ENCODE data around the gene MYH16. TPM values are rescaled to one million over a fixed set of nuclear protein-coding genes. Genes with fewer than 3 reads are reported as not detected.

Gene MYH16
- total RNA-seq, 1 donor from 2014 or later, result not detected

GRCh38 chr7:99244939-99245338, 27.7 kb upstream of the MYH16 start:
- no peaks in the 10 kb centered on the region for H3K9me3 ChIP-seq (replicated peaks)
- intact Hi-C loops (cut with micrococcal nuclease), result no loop called here
- no peak for TF ChIP-seq CTCF (IDR thresholded peaks at IDR 0.05; ENCODE audit: borderline replicate concordance)
- H3K27ac ChIP-seq (replicated peaks), result no peak overlapping the region
- H3K4me1 ChIP-seq, result no peaks in the 10 kb centered on the region
- no peak overlapping the region for H3K4me3 ChIP-seq
- H3K36me3 ChIP-seq, result no peaks in the 10 kb centered on the region
- peaks cover 35% of the 10 kb centered on the region for H3K27me3 ChIP-seq (ENCODE audit: low read depth)
- no peak for DNase-seq

- intact Hi-C loops (cut with micrococcal nuclease), result no loop called here
- H3K36me3 ChIP-seq, result no peaks in the 10 kb centered on the region
- H3K4me1 ChIP-seq, result no peaks in the 10 kb centered on the region
- no peaks in the 10 kb centered on the region for H3K9me3 ChIP-seq (replicated peaks)
- H3K27me3 ChIP-seq (ENCODE audit: low read depth), result peaks cover 59% of the 10 kb centered on the region
- TF ChIP-seq CTCF (IDR thresholded peaks at IDR 0.05; ENCODE audit: borderline replicate concordance), result no peak
- no peak overlapping the region for H3K4me3 ChIP-seq
- no peak overlapping the region for H3K27ac ChIP-seq (replicated peaks)
- DNase-seq, result no peak
These were observed 24.1 kb upstream of the MYH16 start for GRCh38 chr7:99248391-99249095.

GRCh38 chr7:99249985-99250575, 22.6 kb upstream of the MYH16 start:
- DNase-seq, result no peak
- Histone ChIP-seq H3K4me1 (no peaks in the 10 kb centered on the region), H3K27me3 (ENCODE audit: low read depth) (peaks cover 57% of the 10 kb centered on the region), H3K27ac (replicated peaks) (no peak overlapping the region), H3K36me3 (no peaks in the 10 kb centered on the region), H3K4me3 (no peak overlapping the region), H3K9me3 (replicated peaks) (no peaks in the 10 kb centered on the region)
- intact Hi-C loops (cut with micrococcal nuclease), result no loop called here
- TF ChIP-seq CTCF (IDR thresholded peaks at IDR 0.05; ENCODE audit: borderline replicate concordance), result no peak

GRCh38 chr7:99252166-99252895, 20.3 kb upstream of the MYH16 start:
- DNase-seq, result no peak
- intact Hi-C loops (cut with micrococcal nuclease), result no loop called here
- H3K4me3 ChIP-seq, result no peak overlapping the region
- no peak for TF ChIP-seq CTCF (IDR thresholded peaks at IDR 0.05; ENCODE audit: borderline replicate concordance)
- no peaks in the 10 kb centered on the region for H3K9me3 ChIP-seq (replicated peaks)
- H3K27me3 ChIP-seq (ENCODE audit: low read depth), result peaks cover 69% of the 10 kb centered on the region
- H3K36me3 ChIP-seq, result no peaks in the 10 kb centered on the region
- H3K27ac ChIP-seq (replicated peaks), result no peak overlapping the region
- H3K4me1 ChIP-seq, result no peaks in the 10 kb centered on the region

GRCh38 chr7:99253369-99253768, 19.3 kb upstream of the MYH16 start:
- TF ChIP-seq CTCF (IDR thresholded peaks at IDR 0.05; ENCODE audit: borderline replicate concordance), result no peak
- DNase-seq, result no peak
- H3K27me3 ChIP-seq (ENCODE audit: low read depth), result peaks cover 70% of the 10 kb centered on the region

More at GRCh38 chr7:99253369-99253768, 19.3 kb upstream of the MYH16 start:
- intact Hi-C loops (cut with micrococcal nuclease), result no loop called here
- H3K36me3 ChIP-seq, result no peaks in the 10 kb centered on the region
- H3K4me1 ChIP-seq, result no peaks in the 10 kb centered on the region
- no peaks in the 10 kb centered on the region for H3K9me3 ChIP-seq (replicated peaks)
- H3K27ac ChIP-seq (replicated peaks), result no peak overlapping the region
- no peak overlapping the region for H3K4me3 ChIP-seq
